WI38 (cell line): ENCODE results near the gene ITM2C.

Source experiments
- H3K4me3 ChIP-seq: 2 replicates; pipeline ENCODE4 v1.5.1; 2011; ENCODE audit warnings: low read depth, mild to moderate bottlenecking, control low read depth, low read length
- TF ChIP-seq, protein P1 (sequence below): IDR thresholded peaks from 2 replicates; pipeline ENCODE4 v1.5.1; 2012; ENCODE audit warnings: low read depth, mild to moderate bottlenecking, control low read depth, low read length

Gene ITM2C

GRCh38 chr2:230925443-230925878 is 60.7 kb downstream of the ITM2C start:
- no peak overlapping the region for H3K4me3 ChIP-seq
- TF ChIP-seq, protein P1, sequence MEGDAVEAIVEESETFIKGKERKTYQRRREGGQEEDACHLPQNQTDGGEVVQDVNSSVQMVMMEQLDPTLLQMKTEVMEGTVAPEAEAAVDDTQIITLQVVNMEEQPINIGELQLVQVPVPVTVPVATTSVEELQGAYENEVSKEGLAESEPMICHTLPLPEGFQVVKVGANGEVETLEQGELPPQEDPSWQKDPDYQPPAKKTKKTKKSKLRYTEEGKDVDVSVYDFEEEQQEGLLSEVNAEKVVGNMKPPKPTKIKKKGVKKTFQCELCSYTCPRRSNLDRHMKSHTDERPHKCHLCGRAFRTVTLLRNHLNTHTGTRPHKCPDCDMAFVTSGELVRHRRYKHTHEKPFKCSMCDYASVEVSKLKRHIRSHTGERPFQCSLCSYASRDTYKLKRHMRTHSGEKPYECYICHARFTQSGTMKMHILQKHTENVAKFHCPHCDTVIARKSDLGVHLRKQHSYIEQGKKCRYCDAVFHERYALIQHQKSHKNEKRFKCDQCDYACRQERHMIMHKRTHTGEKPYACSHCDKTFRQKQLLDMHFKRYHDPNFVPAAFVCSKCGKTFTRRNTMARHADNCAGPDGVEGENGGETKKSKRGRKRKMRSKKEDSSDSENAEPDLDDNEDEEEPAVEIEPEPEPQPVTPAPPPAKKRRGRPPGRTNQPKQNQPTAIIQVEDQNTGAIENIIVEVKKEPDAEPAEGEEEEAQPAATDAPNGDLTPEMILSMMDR: no peak

DNA sequence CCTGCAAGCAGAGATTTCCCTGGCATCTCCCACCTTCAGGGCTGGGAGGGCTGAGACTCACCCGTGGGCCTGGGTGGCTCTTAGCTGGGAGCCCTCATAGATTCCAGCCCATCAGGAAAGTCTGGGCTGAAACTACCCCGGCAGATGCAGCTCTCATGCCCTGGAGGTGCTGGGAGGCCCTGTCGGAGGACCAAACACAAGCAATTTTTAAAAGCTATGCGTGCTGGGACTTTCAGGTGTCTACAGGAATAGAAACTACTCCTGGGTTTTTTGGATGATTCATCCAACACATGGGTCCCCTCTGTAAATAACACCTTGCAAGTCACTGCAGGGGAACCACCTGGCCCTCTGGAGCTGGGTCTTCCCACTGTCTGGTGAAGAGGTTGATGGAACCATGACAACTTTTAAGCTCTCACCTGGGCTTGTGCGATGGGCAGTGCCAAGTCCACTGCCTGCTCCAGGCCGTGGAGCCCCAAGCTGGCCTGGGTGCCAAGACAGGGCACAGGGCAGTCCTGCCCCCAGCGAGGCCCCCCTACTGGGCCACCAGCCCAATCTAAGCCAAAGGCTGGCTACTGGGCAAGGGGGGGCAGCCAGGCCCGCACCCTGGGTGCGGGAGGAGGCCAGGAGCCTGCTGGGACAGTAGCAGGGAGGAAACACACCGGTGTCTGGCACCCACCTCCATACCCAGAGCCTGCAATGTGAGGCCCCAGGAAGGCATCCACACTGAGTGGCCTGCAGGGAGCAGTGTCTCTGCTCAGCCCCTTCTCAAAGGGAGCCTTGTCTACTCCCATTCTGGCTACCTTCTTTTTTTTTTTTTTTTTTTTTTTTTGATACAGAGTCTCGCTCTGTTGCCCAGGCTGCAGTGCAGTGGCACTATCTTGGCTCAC is 61.4 kb downstream of the ITM2C start:
- no peak overlapping the region for H3K4me3 ChIP-seq

GRCh38 chr2:230927711-230928341 is 63.1 kb downstream of the ITM2C start:
- TF ChIP-seq, protein P1: no peak
- H3K4me3 ChIP-seq: no peak overlapping the region

More for the DNA sequence above, 61.4 kb downstream of the ITM2C start:
- TF ChIP-seq, protein P1: no peak
